HG03558 (cell line): Measurements from ENCODE around the gene FAM120C.
A peak's percentile ranks its signal among the peaks of the same experiment; 100 is the strongest.

Source experiments
- ATAC-seq: cut with Tn5 transposase; IDR thresholded peaks from one replicate; pipeline ENCODE4 v1.9.1; 2021; ENCODE audit warnings: moderate number of reproducible peaks; ENCODE audit not compliant: unreplicated experiment; ENCODE audit errors: extremely low read depth

The FAM120C gene

DNA sequence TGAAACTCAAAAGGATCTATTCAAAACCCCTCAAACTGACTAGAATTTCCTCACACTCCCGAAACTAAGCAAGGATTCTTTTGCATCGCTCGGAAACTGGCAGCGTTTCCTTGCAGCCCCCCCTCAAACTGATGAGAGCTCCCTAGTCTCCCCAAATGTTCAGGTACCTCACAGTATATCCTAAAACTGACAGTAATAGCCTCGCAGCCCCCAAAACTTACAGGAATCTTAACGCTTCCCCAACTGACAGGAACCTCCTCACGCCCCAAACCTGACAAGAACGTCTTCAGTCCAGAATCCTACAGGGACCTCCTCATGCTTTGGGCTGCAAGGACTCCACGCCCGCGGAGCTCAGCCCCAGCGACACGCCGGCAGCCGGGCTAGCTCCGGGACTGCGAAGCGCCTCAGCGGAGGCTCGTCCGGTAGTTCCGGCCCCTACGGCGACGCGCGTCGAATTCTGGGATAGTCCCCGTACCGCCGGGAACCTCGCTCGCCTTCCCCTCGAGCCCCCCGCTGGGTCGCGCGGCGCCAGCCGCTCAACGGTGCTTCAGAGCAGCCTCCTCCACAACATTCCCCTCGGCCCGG, 139.4 kb downstream of the FAM120C start:
- ATAC-seq, result peak; percentile 8

DNA sequence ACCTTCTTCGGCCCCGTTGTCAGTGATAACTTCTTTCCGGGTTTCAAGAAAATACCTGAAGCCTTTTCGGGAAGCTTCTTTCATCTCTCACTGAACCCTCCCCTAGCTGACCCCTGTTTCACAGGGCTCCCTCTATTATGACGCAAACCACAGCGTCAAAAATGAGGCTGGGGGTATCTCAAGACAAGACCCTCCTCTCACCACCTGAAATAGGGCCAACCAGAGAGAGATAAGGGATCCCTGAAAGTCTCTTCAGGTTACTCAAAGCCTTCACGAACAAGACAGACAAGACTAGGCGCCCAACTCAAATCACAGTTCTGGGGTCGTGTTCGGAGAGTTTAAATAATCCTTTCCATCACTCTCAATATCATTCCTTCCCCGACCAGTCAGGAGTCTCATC, 140.0 kb downstream of the FAM120C start:
- no peak for ATAC-seq

DNA sequence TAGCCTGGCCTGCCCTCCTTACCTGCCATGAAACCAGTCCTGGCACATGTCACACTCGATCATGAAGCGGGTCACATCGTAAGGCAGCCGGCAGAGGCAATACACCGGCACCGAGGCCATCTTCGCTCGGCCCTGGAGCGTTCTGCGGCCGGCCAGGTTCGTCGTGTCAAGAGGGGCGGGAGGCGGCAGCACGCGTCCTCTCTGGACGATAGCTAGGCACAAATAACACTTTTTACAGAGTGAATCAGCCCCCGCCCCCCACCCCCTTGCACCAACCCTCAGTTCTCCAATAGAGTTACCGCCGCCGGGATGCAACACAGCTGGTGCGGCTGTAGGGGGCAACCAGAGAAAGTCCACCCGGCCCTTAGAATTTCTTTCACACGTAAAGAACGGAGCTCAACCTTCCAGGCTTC, 140.4 kb downstream of the FAM120C start:
- no peak for ATAC-seq

DNA sequence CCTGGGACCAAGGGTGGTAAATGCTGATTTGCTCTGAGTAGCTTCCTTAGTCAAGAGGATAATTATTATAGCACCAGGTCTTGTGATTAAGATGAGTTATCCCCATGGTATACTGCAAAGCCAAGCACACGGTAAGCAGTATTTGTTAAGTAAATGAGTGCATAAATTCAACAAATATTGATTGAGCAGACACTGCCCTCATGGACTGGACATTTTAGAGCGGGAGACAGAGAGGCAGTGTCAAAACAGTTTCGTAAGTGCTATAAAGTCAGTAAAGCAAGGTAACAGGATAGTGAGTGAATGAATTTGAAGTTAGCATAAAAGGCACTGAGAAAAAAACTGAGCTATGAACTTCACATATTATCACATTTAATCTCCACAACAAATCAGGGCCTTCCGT, 152.7 kb downstream of the FAM120C start:
- ATAC-seq, result no peak

DNA sequence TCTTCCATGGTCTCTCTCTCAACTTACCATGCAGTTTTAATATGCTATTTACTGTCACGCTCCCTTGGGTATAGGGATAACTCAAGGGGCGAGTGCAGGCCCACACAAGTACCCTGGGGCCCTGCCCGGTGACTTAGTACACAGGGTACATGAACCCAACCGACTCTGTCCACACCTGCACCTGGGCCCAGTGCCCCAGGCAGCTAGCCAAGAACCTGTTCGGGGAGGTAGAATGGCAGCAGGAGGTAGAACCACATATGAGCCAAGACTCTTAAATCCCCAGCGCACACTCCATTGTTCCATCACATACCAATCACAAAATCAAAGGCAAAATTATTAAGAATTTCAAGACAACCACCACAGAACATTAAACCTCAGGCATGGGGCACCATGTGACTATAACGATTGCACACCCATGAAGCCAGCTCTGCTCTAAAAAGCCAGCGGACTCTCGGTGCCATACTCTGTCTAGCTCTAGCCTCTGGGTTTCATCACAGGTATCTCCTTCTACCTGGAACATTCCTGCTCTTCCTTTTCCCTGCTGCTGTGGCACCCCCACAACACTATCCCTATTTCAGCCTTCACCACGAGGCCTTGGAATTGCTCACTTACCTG, 153.4 kb downstream of the FAM120C start:
- no peak for ATAC-seq

DNA sequence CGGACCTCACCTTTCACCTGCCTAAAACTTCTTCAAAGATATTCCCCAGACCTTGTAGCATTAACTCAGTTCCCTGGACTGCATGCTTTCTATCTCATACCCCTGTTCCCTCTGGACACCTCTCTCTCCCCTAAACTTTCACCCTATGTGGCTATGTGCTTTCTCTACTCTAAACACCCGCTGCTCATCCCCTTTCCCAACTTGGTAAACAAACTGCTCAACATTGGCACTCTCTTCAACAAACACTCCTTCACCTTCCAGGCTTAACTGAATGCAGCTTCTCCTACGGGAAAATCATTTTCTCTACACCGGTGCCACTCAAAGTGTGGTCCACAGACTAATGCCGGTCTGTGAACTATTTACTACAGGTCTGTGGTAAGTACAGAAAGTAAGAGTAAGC, 158.7 kb downstream of the FAM120C start:
- no peak for ATAC-seq
